PC-3 (cell line): ENCODE results near the gene PTOV1.

Experiments used
- CTCF ChIP-seq: fragments of 300-600 bp; sonication (generic); conservative IDR thresholded peaks from 2 replicates; pipeline ENCODE4 v1.5.1; 2017; ENCODE audit warnings: antibody characterized with exemption, low read depth, mild to moderate bottlenecking, low read length
- EZH2 ChIP-seq: fragments of 300-600 bp; sonication (generic); IDR thresholded peaks from one replicate; pipeline ENCODE4 v1.6.1; 2017; ENCODE audit warnings: antibody characterized with exemption, mild to moderate bottlenecking, low read length; ENCODE audit not compliant: unreplicated experiment
- EZH2phosphoT487 ChIP-seq: fragments of 300-600 bp; sonication (generic); IDR thresholded peaks from 2 replicates; pipeline ENCODE4 v1.6.1; 2018; ENCODE audit warnings: mild to moderate bottlenecking, antibody characterized with exemption, low read length, borderline replicate concordance

- TF ChIP-seq CTCF (no peak), EZH2 (no peak), EZH2phosphoT487 (no peak)
Observed at GRCh38 chr19:49803529-49803856, 47.5 kb upstream of the PTOV1 start.
